Measurements from ENCODE around the gene POLR1H. TPM values are rescaled to one million over a fixed set of nuclear protein-coding genes. Genes with fewer than 3 reads are reported as not detected.
"Not testable (repeated sequence)": the region's sequence is repeated elsewhere in the genome, so short reads cannot be mapped to it uniquely, and the experiment has no call there.

POLR1H gene, protein sequence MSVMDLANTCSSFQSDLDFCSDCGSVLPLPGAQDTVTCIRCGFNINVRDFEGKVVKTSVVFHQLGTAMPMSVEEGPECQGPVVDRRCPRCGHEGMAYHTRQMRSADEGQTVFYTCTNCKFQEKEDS
- total RNA-seq (2014; rRNA removed; shearing (Covaris generic)), result 27.9 and 32.4 TPM in 2 replicates
- polyA plus RNA-seq (2015; cell fraction: cytosol; rRNA removed), result 18.0 and 26.4 TPM in 2 replicates
- polyA plus RNA-seq (2015; cell fraction: nucleus; rRNA removed), result 30.2 and 36.8 TPM in 2 replicates

DNA sequence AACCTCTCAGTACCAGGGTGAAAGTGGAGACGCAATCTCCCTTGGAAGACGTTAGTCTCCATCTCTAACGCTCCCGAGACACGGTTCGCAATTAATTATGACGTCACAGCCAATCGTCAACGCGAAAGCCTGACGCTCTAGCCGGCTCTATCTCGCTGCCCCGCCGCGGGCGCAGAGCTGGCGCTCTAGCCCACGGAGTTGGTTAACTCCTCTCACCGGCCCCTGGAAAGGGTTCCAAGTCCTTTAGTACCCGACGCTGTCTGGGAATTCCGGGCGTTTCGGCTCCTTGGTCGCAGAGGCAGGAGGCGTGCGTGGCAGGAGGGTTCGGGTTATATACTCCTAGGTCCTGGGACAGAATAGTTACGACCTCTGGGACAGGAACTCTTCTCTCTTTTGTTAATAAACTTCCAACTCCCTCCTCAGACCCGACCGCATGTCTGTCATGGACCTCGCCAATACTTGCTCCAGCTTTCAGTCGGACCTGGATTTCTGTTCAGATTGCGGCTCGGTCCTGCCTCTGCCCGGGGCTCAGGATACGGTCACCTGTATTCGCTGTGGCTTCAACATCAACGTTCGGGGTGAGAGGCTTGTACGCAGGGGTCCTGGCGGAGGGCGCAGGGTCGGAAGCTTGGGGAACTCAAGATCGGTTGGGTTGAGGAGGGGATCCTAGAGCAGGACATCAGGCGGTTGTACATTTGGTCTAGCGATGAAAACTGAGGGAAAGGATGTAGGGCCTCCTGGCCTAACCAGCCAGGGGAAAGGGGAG is at the start of gene POLR1H:
TSS of gene POLR1H (plus strand) at position 174 of the 766 bp plus-strand sequence. CDS start at position 434, 260 bp downstream.
- in situ Hi-C loops (cut with HindIII; ENCODE audit: low pct_unique_long_range_greater_than_20kb, low sequenced_read_pairs), result no loop called here
- peak; percentile 96 for DNase-seq (ENCODE audit: low read depth, low spot score)

DNA sequence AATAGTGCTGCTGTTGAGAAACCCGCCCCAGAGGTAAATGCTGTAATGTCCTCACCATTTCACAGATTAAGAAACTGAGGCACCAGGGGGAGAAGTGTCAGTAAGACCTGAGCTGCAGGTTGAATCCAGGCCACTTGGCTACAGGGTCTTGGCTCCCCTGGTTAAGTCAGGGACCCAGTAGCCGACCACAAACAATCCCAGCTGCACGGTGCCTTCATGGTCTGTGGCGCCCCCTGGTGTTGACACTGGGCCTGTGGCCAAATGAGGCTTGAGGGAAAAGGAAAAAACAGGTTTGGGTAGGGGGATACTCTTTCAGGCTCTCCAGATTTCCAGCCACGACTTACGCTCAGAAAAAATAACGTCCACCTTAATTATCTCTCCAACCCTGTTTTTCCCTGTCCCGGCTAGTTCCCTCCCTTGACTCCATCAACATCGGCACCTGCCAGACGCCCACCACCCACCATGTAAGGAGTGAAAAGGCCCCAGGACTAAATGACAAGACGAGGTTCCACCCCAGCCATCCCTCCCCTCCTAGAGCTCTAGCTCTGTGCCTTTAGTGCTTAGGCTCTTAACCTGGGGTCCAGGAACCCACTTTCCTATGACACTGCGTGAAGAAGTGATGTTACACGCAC is 47.7 kb upstream of the POLR1H start:
- DNase-seq (ENCODE audit: low read depth, low spot score), result peak; percentile 29
- in situ Hi-C loops (cut with HindIII; ENCODE audit: low pct_unique_long_range_greater_than_20kb, low sequenced_read_pairs), result no loop called here

DNA sequence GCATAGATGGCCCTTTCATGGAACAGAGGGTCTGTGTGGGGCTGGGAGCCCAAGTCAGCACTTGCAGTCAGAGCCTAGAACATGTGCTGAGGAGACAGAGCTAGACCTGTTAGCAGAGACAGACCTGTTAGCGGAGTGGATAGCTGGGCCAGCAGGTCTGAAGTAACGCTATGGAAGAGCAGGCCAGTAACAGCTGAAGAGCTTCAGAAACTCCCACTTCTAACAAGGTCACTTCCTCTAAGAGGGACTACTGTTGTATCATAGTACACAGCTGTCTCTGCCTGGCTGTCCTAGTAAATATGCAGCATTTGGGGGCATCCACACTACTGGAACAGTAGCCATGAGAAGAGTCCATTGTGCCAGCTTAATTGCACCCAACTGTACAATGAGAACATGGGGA is 41.2 kb upstream of the POLR1H start:
- in situ Hi-C loops (cut with HindIII; ENCODE audit: low pct_unique_long_range_greater_than_20kb, low sequenced_read_pairs), result no loop called here
- DNase-seq (ENCODE audit: low read depth, low spot score), result no peak

DNA sequence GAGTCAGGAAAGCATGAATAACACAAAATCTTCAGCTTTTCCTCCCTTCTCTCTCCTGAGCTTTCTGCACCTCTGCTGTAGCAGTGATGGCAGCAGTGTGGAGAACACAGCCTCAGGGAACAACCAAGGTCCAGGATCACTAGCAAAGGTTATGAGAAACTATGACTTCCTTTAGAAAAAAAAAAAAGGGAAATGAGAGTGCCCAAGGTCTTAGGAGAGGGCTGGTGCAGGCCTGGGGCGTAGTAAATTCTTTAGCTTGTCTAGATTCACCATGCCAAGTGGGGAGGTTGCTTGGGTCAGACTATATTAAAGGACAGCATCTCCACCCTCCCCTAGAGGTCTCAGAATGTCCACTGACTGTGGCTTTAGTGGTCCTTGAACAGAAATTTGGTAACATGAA is 40.4 kb upstream of the POLR1H start:
- no peak for DNase-seq (ENCODE audit: low read depth, low spot score)
- in situ Hi-C loops (cut with HindIII; ENCODE audit: low pct_unique_long_range_greater_than_20kb, low sequenced_read_pairs), result no loop called here

DNA sequence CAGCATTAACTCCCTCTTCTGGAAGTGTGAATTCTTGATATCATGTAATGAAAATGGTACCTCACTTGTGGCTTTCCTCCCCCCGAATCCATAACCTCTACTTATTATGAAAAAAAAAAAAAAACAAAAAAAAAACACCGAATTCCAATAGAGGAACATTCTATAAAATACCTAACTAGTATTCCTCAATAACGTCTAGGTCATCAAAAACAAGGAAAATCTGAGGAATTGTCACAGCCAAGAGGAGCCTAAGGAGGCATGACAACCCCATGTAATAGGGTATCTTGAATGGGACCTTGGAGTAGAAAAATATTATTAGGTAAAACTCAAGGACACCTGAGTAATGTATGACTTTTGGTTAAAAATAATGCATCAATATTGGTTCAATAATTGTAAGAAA is 38.9 kb upstream of the POLR1H start:
- DNase-seq (ENCODE audit: low read depth, low spot score), result no peak
- in situ Hi-C loops (cut with HindIII; ENCODE audit: low pct_unique_long_range_greater_than_20kb, low sequenced_read_pairs), result no loop called here

DNA sequence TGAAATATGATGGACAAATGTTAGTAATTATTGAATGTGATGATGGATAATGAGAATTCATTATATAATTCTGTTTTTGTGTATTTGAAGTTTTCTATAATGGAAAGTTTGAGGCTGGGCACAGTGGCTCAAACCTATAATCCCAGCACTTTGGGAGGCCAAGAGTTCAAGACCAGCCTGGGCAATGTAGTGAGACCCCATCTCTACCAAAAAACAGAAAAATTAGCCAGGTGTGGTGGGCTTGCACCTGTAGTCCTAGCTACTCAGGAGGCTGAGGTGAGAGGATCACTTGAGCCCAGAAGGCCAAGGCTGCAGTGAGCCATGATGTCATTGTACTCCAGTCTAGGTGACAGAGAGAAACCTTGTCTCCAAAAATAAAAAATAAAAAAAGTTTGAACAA is 38.4 kb upstream of the POLR1H start:
- DNase-seq (ENCODE audit: low read depth, low spot score); in situ Hi-C loops (cut with HindIII; ENCODE audit: low pct_unique_long_range_greater_than_20kb, low sequenced_read_pairs): not testable (repeated sequence)

DNA sequence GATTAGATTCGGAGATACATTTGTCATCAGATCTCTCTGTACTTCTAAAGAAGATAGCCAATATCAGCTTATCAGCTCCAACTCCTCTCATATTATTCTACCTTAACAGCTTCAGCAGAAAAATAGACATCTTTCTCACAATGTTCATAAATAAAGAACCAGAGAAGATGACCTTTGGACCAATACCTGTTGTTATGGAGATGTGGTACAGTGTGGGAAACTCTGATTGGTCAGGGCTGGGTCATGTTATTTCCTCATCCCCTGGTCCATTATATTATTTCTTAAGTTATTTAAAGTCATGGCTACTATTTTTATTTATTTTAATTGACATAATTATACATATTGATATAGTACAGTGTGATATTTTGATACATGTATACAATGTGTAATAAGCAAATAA is 35.9 kb upstream of the POLR1H start:
- no peak for DNase-seq (ENCODE audit: low read depth, low spot score)
- in situ Hi-C loops (cut with HindIII; ENCODE audit: low pct_unique_long_range_greater_than_20kb, low sequenced_read_pairs), result no loop called here

DNA sequence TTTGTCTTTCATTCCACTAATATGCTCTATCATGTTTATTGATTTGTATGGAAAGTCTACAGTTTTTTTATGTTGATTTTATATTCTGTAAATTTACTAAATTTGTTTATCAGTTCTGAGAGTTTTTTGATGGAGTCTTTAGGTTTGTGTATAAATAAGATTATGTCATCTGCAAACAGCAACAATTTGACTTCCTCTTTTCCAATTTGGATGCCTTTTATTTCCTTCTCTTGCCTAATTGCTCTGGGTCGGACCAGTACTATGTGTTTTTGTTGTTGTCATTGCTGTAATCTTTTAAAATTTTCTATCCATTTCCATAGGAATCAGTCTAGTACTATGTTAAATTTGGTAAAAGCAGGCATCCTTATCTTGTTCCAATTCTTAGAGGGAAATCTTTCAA is 31.5 kb upstream of the POLR1H start:
- in situ Hi-C loops (cut with HindIII; ENCODE audit: low pct_unique_long_range_greater_than_20kb, low sequenced_read_pairs), result no loop called here
- DNase-seq (ENCODE audit: low read depth, low spot score), result no peak

DNA sequence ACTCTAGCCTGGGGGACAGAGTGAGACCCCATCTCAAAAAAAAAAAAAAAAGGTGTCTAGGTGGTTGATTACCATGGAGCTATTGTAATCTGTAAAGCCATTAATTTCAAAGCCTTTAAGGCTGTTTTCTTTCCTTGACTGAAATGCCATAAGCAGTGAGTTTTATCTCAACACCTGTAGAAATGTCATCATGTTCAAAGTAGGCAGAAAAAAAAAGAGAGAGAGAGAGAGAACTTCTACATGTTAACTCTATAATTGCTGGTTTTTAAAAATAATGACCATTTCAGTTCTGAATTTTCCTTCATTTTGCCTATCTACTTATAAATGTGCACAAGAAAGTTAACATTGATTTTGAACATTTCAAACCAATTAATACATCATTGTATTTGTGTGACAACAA is 29.7 kb upstream of the POLR1H start:
- in situ Hi-C loops (cut with HindIII; ENCODE audit: low pct_unique_long_range_greater_than_20kb, low sequenced_read_pairs), result no loop called here
- no peak for DNase-seq (ENCODE audit: low read depth, low spot score)

DNA sequence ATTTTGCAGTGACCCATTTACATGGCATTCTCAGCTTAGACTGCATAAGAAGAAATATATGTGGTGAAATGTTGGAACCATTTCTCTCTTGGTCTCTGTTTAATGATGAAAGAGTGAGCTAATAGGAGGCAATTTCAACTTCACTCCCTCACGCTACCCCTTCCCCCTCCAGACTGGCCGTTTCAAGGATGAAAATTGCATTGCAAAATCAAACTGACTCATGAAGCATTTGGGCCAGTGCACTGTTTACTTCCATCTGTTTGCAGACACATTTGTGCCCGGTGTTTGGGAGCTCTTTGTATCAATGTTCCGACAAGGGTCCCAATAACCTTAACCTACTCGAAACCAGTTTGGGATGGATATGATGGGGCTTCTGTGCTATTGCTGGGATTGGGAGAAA is 27.6 kb upstream of the POLR1H start:
- DNase-seq (ENCODE audit: low read depth, low spot score); in situ Hi-C loops (cut with HindIII; ENCODE audit: low pct_unique_long_range_greater_than_20kb, low sequenced_read_pairs): not testable (repeated sequence)

DNA sequence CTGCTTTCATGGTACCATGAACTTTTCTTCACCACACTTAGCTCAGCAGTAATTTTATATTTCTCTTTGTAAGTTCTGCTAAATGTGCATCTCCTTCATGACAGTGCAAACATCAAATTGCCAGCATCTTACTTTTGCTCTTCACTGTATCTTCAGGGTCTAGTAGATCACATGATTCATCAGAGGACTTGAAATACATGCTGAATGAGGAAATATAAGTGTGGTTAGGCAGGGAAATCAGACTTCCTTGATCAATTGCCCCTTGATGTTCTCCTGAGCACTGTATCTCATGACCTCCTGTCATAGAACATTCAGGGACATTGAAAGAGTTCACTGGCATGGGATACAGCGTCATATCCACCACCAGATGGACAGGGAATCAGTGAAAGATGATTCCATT is 25.3 kb upstream of the POLR1H start:
- in situ Hi-C loops (cut with HindIII; ENCODE audit: low pct_unique_long_range_greater_than_20kb, low sequenced_read_pairs), result no loop called here
- no peak for DNase-seq (ENCODE audit: low read depth, low spot score)

DNA sequence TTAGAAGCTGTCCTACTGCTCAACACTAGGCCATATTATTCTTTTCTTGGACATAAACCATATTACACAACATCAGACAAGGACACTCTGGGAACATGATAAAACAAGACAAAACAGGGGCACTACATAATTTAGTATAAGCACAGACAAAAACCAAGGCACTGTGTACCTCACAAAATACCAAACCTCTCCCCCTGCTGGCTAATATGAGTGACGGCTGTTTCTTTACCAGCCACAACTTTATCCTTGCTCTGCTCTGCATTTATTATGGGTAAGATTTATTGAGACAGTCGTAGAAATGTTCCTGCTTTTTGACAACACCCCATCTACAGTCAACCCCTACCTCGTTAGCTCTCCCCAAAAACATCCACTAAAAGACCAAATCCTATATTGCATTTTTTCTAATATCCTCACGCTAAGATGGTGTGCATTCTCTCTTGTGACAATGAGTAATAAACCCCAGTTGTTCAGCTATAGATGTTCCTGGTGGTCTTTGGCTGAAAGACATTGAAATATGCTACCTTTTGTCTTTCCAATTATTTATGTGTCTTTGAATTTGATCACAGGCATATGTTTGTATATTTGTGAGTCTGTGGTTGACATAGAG is 23.8 kb upstream of the POLR1H start:
- peak; percentile 45 for DNase-seq (ENCODE audit: low read depth, low spot score)
- in situ Hi-C loops (cut with HindIII; ENCODE audit: low pct_unique_long_range_greater_than_20kb, low sequenced_read_pairs), result no loop called here

DNA sequence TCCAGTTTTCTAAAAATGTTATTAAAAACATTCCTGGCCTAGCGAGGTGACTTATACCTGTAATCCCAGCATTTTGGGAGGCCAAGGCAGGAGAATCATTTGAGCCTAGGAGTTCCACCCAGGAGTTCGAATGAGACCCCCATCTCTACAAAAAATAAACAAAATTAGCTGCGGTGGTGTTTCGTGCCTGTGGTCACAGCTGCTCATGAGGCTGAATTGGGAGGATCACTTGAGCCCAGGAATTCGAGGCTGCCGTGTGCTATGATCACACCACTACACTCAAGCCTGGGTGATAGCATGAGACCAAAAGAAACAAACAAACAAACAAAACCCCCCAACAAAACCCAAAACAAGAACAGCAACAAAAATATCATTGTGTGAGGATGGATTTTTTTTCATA is 19.8 kb upstream of the POLR1H start:
- in situ Hi-C loops (cut with HindIII; ENCODE audit: low pct_unique_long_range_greater_than_20kb, low sequenced_read_pairs), result no loop called here
- DNase-seq (ENCODE audit: low read depth, low spot score), result no peak

DNA sequence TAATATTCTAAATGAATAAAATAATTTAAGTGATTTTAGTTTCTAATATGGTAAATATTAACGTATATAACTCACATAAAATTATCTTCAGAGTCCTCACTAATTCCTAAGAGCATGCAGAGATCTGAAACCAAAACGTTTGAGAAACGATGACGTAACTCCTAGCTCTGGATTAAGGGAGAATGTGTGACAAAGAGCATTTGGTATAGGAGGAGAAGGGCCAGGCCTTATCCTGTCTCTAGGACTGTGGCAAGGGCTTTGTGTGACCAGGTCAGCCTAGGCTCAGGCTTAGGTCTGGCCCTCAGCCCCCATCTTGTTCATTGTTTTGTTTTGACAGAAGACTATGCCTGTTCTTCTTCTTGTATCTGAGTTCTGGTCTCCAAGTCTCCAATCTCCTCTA is 19.2 kb upstream of the POLR1H start:
- in situ Hi-C loops (cut with HindIII; ENCODE audit: low pct_unique_long_range_greater_than_20kb, low sequenced_read_pairs), result no loop called here
- no peak for DNase-seq (ENCODE audit: low read depth, low spot score)

DNA sequence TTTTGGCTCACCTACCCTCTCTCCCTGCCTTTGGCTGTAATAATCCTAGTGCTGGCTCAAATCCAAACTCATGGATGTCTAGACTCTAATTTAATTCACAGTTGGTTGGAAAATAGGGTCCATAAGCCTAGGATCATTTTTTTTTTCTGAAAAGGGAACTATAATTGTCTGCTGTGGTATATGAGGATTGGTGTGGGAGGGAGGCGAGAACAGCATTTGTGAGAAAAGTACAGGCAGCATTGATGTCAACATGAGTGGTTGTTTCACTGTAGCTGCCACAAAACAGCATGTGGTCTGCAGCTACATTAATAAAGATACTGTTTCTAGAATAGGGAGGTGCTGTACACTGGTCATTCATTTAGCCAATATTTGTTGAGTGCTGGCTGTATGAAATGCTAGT is 18.6 kb upstream of the POLR1H start:
- DNase-seq (ENCODE audit: low read depth, low spot score), result no peak
- in situ Hi-C loops (cut with HindIII; ENCODE audit: low pct_unique_long_range_greater_than_20kb, low sequenced_read_pairs), result no loop called here

DNA sequence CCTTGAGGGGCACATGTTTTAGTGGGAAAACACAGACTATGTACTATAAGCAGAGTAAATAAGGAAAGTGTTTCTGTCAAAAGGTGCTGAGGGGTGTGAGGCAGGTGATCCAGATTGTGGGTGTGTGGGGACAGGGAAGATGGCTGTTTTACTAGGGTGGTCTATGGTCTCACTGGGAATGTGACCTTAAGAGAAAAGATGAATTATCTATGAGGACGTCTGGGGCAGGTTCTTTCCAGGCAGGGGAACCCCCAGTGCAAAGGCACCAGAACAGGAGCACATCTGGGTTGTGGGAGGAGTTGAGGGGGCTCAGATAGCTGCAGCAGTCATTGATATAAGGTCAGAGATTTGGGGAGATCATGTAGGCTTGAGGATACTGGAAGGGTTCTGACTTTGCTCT is 18.2 kb upstream of the POLR1H start:
- in situ Hi-C loops (cut with HindIII; ENCODE audit: low pct_unique_long_range_greater_than_20kb, low sequenced_read_pairs), result no loop called here
- DNase-seq (ENCODE audit: low read depth, low spot score), result no peak

DNA sequence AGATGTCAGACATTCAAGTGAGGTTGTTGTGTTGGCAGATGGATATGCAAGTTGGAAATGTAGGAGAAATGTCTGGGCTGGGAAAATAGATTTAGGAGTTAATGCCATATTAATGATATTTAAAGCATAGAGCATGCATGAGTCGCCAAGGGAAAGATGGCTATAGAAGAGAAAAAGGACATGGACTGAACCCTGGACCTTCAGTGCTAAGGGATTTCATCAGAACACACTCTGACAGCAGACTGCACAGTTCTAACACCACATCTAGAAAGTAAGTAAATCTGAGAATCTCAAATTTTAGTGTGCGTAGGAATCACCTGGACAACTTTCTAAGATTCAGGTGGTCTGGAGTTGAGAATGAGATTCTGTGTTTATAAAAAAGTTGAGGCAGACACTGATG is 17.3 kb upstream of the POLR1H start:
- in situ Hi-C loops (cut with HindIII; ENCODE audit: low pct_unique_long_range_greater_than_20kb, low sequenced_read_pairs), result no loop called here
- DNase-seq (ENCODE audit: low read depth, low spot score), result no peak

DNA sequence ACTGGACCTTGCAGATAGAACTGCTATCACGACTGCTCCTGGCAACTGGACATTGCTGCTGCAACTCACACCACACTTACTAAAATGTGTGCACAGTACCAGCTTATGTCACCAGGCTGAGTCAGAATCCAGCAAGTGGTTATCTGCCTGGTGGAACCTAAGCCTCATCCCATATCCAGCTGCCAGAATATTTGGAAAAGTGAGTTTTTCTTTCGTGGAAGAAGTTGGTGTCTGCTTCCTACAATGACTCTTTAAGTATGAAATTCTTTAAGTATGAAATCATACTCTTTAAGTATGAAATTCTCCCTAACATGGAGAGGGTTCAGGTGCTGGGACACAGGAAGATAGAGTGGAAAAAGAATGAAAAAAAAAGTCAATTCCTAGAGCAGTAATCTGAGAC is 16.4 kb upstream of the POLR1H start:
- no peak for DNase-seq (ENCODE audit: low read depth, low spot score)
- in situ Hi-C loops (cut with HindIII; ENCODE audit: low pct_unique_long_range_greater_than_20kb, low sequenced_read_pairs), result no loop called here
